ENCODE measurements around the gene IMPDH2. TPM values are rescaled to one million over a fixed set of nuclear protein-coding genes. Genes with fewer than 3 reads are reported as not detected.
A peak's percentile ranks its signal among the peaks of the same experiment; 100 is the strongest.

Gene IMPDH2
- total and polyA plus RNA-seq, 2 of the 4 experiments (the other 2 are of a cell fraction), result 190 to 296 TPM

GRCh38 chr3:48989796-48990635 lies 39.2 kb downstream of the IMPDH2 start, which contains the start of gene P4HTM (continued):
- TF ChIP-seq RCOR1 (IDR thresholded peaks at IDR 0.05; ENCODE audit: insufficient replicate concordance, low read length) (no peak), SMC3 (IDR thresholded peaks at IDR 0.05; ENCODE audit: low read depth, low read length) (peak; percentile 32; the same call in 1 of the 2 replicates), CHD1 (IDR thresholded peaks at IDR 0.05; ENCODE audit: low read depth, low read length) (no peak)

All from IMR-90 (cell line).